WTC11 (cell line): ENCODE measurements around the gene NEDD4. TPM values are rescaled to one million over a fixed set of nuclear protein-coding genes. Genes with fewer than 3 reads are reported as not detected.

Source experiments
- ATAC-seq: fragments of 200-7000 bp; cut with Tn5 transposase; 2 replicates; pipeline ENCODE4 v1.10.0; 2021; ENCODE audit warnings: mild to moderate bottlenecking, moderate library complexity
- CTCF ChIA-PET: fragments of 300-600 bp; sonication (Branson Sonifier 250); formaldehyde crosslinking; loops from one replicate; lab custom pipeline; 2021; ENCODE audit warnings: antibody characterized with exemption; lab: Charles Lee
- POLR2A ChIA-PET: fragments of 350-600 bp; sonication (Branson Sonifier 250); formaldehyde crosslinking; loops from one replicate; lab custom pipeline; 2021; ENCODE audit warnings: antibody characterized with exemption; lab: Charles Lee
- DNase-seq: peaks from one replicate; pipeline ENCODE4 v3.0.0; 2021; ENCODE audit warnings: low spot score
- H3K27ac Mint-ChIP-seq: 2 replicates; pipeline ENCODE4 v1.8.0; 2021; ENCODE audit warnings: mixed read lengths
- H3K27me3 Mint-ChIP-seq: 2 replicates; pipeline ENCODE4 v1.8.0; 2021; ENCODE audit warnings: low read depth, mild to moderate bottlenecking, moderate library complexity, mixed read lengths
- H3K36me3 Mint-ChIP-seq: 2 replicates; pipeline ENCODE4 v1.8.0; 2021; ENCODE audit warnings: mixed read lengths
- H3K4me1 Mint-ChIP-seq: 2 replicates; pipeline ENCODE4 v1.8.0; 2022; ENCODE audit warnings: mixed read lengths
- H3K4me3 Mint-ChIP-seq: 2 replicates; pipeline ENCODE4 v1.8.0; 2021; ENCODE audit warnings: mild to moderate bottlenecking, moderate library complexity, mixed read lengths
- H3K9me3 Mint-ChIP-seq: 2 replicates; pipeline ENCODE4 v1.8.0; 2021; ENCODE audit warnings: mixed read lengths
- ATF3 ChIP-seq: sonication (generic); formaldehyde crosslinking; conservative IDR thresholded peaks from 2 replicates; pipeline ENCODE4 v1.8.1; 2022; ENCODE audit warnings: mild to moderate bottlenecking, missing genetic modification reagents
- ATF6 ChIP-seq: sonication (generic); formaldehyde crosslinking; IDR thresholded peaks from 2 replicates; pipeline ENCODE4 v1.8.1; 2023; ENCODE audit warnings: mild to moderate bottlenecking, missing genetic modification reagents
- CTCF ChIP-seq: fragments of 200-600 bp; IDR thresholded peaks from 2 replicates; pipeline ENCODE4 v1.8.0; 2022; ENCODE audit warnings: antibody characterized with exemption
- E2F4 ChIP-seq: sonication (generic); formaldehyde crosslinking; IDR thresholded peaks from 2 replicates; pipeline ENCODE4 v1.8.1; 2022; ENCODE audit warnings: low read depth, mild to moderate bottlenecking, moderate library complexity, missing genetic modification reagents, borderline replicate concordance
- ERG ChIP-seq: fragments of 250-450 bp; sonication (Bioruptor Pico); IDR thresholded peaks from 2 replicates; pipeline ENCODE4 v1.8.0; 2021; ENCODE audit warnings: mild to moderate bottlenecking
- GABPB1 ChIP-seq: sonication (generic); formaldehyde crosslinking; IDR thresholded peaks from 2 replicates; pipeline ENCODE4 v1.8.1; 2023; ENCODE audit warnings: mild to moderate bottlenecking, missing genetic modification reagents
- GTF2I ChIP-seq: fragments of 250-450 bp; sonication (Bioruptor Pico); conservative IDR thresholded peaks from 2 replicates; pipeline ENCODE4 v1.4.0; 2021; ENCODE audit warnings: mild to moderate bottlenecking
- HMGXB4 ChIP-seq: sonication (generic); formaldehyde crosslinking; IDR thresholded peaks from 2 replicates; pipeline ENCODE4 v1.8.1; 2023; ENCODE audit warnings: mild to moderate bottlenecking, moderate library complexity, missing genetic modification reagents
- IRF2 ChIP-seq: sonication (generic); formaldehyde crosslinking; IDR thresholded peaks from 2 replicates; pipeline ENCODE4 v1.8.0; 2022; ENCODE audit warnings: low read depth, missing genetic modification reagents, borderline replicate concordance
- MAX ChIP-seq: sonication (generic); formaldehyde crosslinking; IDR thresholded peaks from 2 replicates; pipeline ENCODE4 v1.8.0; 2022; ENCODE audit warnings: mild to moderate bottlenecking, missing genetic modification reagents
- MYBL2 ChIP-seq: sonication (generic); formaldehyde crosslinking; IDR thresholded peaks from 2 replicates; pipeline ENCODE4 v1.8.1; 2023; ENCODE audit warnings: mild to moderate bottlenecking, moderate library complexity, missing genetic modification reagents
- RELA ChIP-seq: sonication (generic); formaldehyde crosslinking; IDR thresholded peaks from 2 replicates; pipeline ENCODE4 v1.8.1; 2022; ENCODE audit warnings: missing genetic modification reagents, mild to moderate bottlenecking, borderline replicate concordance
- USF1 ChIP-seq: sonication (generic); formaldehyde crosslinking; IDR thresholded peaks from 2 replicates; pipeline ENCODE4 v1.8.0; 2022; ENCODE audit warnings: mild to moderate bottlenecking, missing genetic modification reagents
- ZNF138 ChIP-seq: sonication (generic); formaldehyde crosslinking; conservative IDR thresholded peaks from 2 replicates; pipeline ENCODE4 v1.8.1; 2022; ENCODE audit warnings: mild to moderate bottlenecking, moderate library complexity, missing genetic modification reagents
- ZNF263 ChIP-seq: sonication (generic); formaldehyde crosslinking; IDR thresholded peaks from 2 replicates; pipeline ENCODE4 v1.8.1; 2022; ENCODE audit warnings: low read depth, mild to moderate bottlenecking, moderate library complexity, missing genetic modification reagents
- ZNF423 ChIP-seq: fragments of 250-450 bp; sonication (Bioruptor Pico); IDR thresholded peaks from 2 replicates; pipeline ENCODE4 v2.1.2; 2022; ENCODE audit warnings: mild to moderate bottlenecking, moderate library complexity
- ZSCAN18 ChIP-seq: fragments of 250-450 bp; sonication (Bioruptor Pico); IDR thresholded peaks from 2 replicates; pipeline ENCODE4 v2.1.2; 2022; ENCODE audit warnings: mild to moderate bottlenecking, moderate library complexity
- total RNA-seq: library from RNA; stranded (reverse); gene quantifications from 3 replicates; pipeline ENCODE4 v1.2.3, GENCODE V29; 2021

The NEDD4 gene
- total RNA-seq, 1 experiment from 2014 or later = 4.5 TPM

GRCh38 chr15:56042498-56042897 lies 49.1 kb upstream of the NEDD4 start (continued):
- TF ChIP-seq RELA (CRISPR knock-in tag) (no peak), E2F4 (no peak), ZSCAN18 (CRISPR knock-in tag) (no peak), ZNF263 (CRISPR knock-in tag) (no peak), MYBL2 (CRISPR knock-in tag) (no peak), ATF6 (CRISPR knock-in tag) (no peak)

- Mint-ChIP-seq H3K4me3 (no peak overlapping the region), H3K4me1 (peaks cover 16% of the 10 kb centered on the region), H3K27ac (no peak overlapping the region), H3K9me3 (peaks cover 9% of the 10 kb centered on the region), H3K36me3 (no peaks in the 10 kb centered on the region), H3K27me3 (no peaks in the 10 kb centered on the region)
- CTCF ChIA-PET = no interaction called here
- ATAC-seq = no peak
- POLR2A ChIA-PET = no interaction called here
- TF ChIP-seq IRF2 (CRISPR knock-in tag) = no peak
- no peak for TF ChIP-seq ZNF423 (CRISPR knock-in tag)
- TF ChIP-seq HMGXB4 (CRISPR knock-in tag) = no peak
- TF ChIP-seq ZNF138 = no peak
- TF ChIP-seq GTF2I (CRISPR knock-in tag) = no peak
- DNase-seq = no peak
Measured at GRCh38 chr15:56042031-56042430, 48.6 kb upstream of the NEDD4 start.

GRCh38 chr15:56040081-56041035 lies 46.9 kb upstream of the NEDD4 start:
- POLR2A ChIA-PET = no interaction called here
- no peaks in the 10 kb centered on the region for H3K27me3 Mint-ChIP-seq
- ATAC-seq = peak; percentile 40; the same call in 1 of the 2 replicates
- H3K4me3 Mint-ChIP-seq = no peak overlapping the region
- peaks cover 5% of the 10 kb centered on the region for H3K9me3 Mint-ChIP-seq
- no peaks in the 10 kb centered on the region for H3K36me3 Mint-ChIP-seq
- no peak for TF ChIP-seq CTCF
- TF ChIP-seq ERG (CRISPR knock-in tag) = no peak
- no peak for TF ChIP-seq ATF3 (CRISPR knock-in tag)
- peak; percentile 100 for TF ChIP-seq GABPB1
- peak; percentile 37; the same call in 1 of the 2 replicates for TF ChIP-seq USF1 (CRISPR knock-in tag)
- no peak for TF ChIP-seq ZNF423 (CRISPR knock-in tag)
- TF ChIP-seq ZNF263 (CRISPR knock-in tag) = no peak
- 0 out of 2 replicates have a peak, but pooled peaks have one; percentile 34 for TF ChIP-seq MAX
- CTCF ChIA-PET = no interaction called here
- no peak for DNase-seq
- H3K27ac Mint-ChIP-seq = peak overlapping the region; percentile 52; the same call in 1 of the 2 replicates
- H3K4me1 Mint-ChIP-seq = peaks cover 16% of the 10 kb centered on the region
